Ishikawa (cell line): Measurements from ENCODE around the gene RMI2.

Experiments
- CEBPB ChIP-seq: IDR thresholded peaks from 2 replicates; pipeline ENCODE4 v1.6.1; 2012
- CREB1 ChIP-seq: IDR thresholded peaks from 2 replicates; pipeline ENCODE4 v1.6.1; 2012; ENCODE audit warnings: low read depth
- EGR1 ChIP-seq: IDR thresholded peaks from 2 replicates; pipeline ENCODE4 v1.6.1; 2012
- EP300 ChIP-seq: IDR thresholded peaks from 2 replicates; pipeline ENCODE4 v1.6.1; 2012; ENCODE audit warnings: borderline replicate concordance
- FOXM1 ChIP-seq: IDR thresholded peaks from 2 replicates; pipeline ENCODE4 v1.6.1; 2012; ENCODE audit warnings: low read depth, borderline replicate concordance
- MAX ChIP-seq: IDR thresholded peaks from 2 replicates; pipeline ENCODE4 v1.6.1; 2012
- NFIC ChIP-seq: IDR thresholded peaks from 2 replicates; pipeline ENCODE4 v1.6.1; 2012
- RAD21 ChIP-seq: IDR thresholded peaks from 2 replicates; pipeline ENCODE4 v1.6.1; 2012; ENCODE audit warnings: low read depth
- REST ChIP-seq: IDR thresholded peaks from 2 replicates; pipeline ENCODE4 v1.6.1; 2012; ENCODE audit warnings: low read depth, mild to moderate bottlenecking
- TAF1 ChIP-seq: IDR thresholded peaks from 2 replicates; pipeline ENCODE4 v1.6.1; 2012; ENCODE audit warnings: low read depth, mild to moderate bottlenecking
- TCF12 ChIP-seq: IDR thresholded peaks from 2 replicates; pipeline ENCODE4 v1.6.1; 2012; ENCODE audit warnings: low read depth
- TEAD4 ChIP-seq: IDR thresholded peaks from 2 replicates; pipeline ENCODE4 v1.6.1; 2012
- YY1 ChIP-seq: IDR thresholded peaks from 2 replicates; pipeline ENCODE4 v1.6.1; 2012; ENCODE audit warnings: low read depth
- ZBTB7A ChIP-seq: IDR thresholded peaks from 2 replicates; pipeline ENCODE4 v1.6.1; 2012; ENCODE audit warnings: low read depth
- TF ChIP-seq, protein P1 (sequence below): IDR thresholded peaks from 2 replicates; pipeline ENCODE4 v1.6.1; 2012

The RMI2 gene

GRCh38 chr16:11307639-11308492 lies 37.4 kb upstream of the RMI2 start:
- TF ChIP-seq MAX (no peak), FOXM1 (no peak), EP300 (no peak), CREB1 (no peak), TEAD4 (no peak), NFIC (no peak)

DNA sequence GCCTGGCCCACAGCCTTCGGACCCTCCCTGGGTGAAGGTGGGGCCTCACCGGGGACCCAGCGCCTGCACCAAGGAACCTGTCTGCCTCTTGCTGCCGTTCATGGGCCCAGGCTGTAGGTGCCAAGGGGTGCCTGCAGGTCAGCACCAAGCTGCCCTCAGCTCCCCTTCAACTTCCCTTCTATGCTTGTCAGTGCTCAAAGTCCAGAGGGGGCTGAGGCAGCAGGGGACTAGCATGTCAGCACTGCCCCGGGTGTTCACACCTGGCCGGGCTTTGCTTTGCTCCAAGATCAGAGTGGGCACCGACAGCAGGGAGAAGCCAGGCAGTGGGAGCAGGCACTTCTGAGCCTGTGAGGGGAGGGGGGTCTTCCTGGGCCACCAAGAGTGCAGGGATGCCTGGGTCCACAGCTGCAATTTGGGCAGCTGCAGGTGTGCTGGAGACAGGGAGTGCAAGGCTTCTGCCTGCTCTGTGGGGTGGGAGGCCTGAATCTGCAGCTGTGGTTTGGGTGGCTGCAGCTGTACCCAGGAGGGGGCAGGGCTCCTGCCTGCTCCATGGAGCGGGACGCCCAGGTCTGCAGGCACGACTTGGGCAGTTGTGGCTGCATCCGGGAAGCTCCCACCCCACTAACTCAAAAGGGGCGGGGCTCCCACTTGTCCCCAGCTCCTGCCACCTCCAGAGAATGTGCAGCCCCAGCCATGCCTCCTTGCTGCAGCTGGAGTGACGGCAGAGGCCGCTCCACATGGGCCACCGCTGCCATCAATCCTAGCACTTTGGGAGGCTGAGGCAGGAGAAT lies 36.6 kb upstream of the RMI2 start:
- peak; percentile 79 for TF ChIP-seq TCF12
- TF ChIP-seq TEAD4 = 0 out of 2 replicates have a peak, but pooled peaks have one; percentile 10
- 0 out of 2 replicates have a peak, but pooled peaks have one; percentile 44 for TF ChIP-seq EP300
- no peak for TF ChIP-seq CEBPB

DNA sequence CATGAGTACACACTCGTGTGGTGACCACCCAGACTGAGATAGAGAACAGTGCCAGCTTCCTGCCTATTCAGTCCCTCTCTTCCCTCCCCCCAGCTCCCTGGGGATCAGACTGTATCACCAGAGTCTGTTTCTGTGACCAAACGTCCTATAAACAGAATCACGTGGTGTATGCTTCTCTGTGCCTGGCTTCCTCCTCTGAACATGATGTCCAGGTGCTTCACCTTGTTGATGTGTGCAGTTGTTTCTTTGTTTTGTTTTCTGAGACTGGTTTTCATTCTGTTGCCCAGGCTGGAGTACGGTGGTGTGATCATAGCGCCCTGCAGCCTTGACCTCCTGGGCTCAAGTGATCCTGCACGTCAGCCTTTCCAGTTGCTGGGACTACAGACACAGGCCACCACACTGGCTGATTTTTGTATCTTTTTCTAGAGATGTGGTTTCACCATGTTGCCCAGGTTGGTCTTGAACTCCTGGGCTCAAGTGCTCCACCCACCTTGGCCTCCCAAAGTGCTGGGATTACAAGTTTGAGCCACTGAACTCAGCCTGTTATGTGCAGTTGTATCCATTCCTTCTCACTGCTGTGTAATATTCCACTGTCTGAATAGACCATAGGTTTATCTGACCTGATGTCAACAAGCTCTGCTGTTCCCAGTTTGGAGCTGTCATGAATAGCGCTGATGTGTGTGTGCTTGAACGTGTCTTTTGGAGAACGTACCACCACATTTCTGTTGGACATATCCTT lies 35.2 kb upstream of the RMI2 start:
- TF ChIP-seq, protein P1, sequence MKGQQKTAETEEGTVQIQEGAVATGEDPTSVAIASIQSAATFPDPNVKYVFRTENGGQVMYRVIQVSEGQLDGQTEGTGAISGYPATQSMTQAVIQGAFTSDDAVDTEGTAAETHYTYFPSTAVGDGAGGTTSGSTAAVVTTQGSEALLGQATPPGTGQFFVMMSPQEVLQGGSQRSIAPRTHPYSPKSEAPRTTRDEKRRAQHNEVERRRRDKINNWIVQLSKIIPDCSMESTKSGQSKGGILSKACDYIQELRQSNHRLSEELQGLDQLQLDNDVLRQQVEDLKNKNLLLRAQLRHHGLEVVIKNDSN = no peak
- no peak for TF ChIP-seq REST
- TF ChIP-seq YY1 = no peak
- TF ChIP-seq CREB1 = no peak
- no peak for TF ChIP-seq TAF1
- TF ChIP-seq TCF12 = no peak
- no peak for TF ChIP-seq MAX
- no peak for TF ChIP-seq EP300

DNA sequence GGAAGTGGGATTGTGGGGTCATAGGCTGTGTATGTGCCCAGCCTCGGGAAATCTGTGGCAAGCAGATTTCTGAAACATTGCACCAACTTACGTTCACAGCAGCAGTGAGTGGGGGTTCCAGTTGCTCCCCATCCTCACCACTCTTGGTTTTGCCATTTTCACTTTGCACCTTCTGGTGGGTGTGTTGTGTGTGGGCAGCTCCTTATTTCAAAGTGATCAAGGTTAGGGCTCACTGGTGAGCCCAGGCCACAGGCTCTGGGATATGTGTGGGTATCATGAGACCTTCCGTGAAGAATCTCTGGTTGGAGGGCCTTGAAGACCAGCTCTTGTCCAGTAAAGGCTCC lies 34.7 kb upstream of the RMI2 start:
- TF ChIP-seq ZBTB7A = no peak
- no peak for TF ChIP-seq TAF1
- no peak for TF ChIP-seq REST
- no peak for TF ChIP-seq EGR1
- no peak for TF ChIP-seq CREB1
- no peak for TF ChIP-seq FOXM1
- TF ChIP-seq YY1 = no peak
- TF ChIP-seq NFIC = no peak
- TF ChIP-seq RAD21 = no peak
- TF ChIP-seq, protein P1 = no peak
- no peak for TF ChIP-seq TEAD4
- TF ChIP-seq CEBPB = no peak
- no peak for TF ChIP-seq EP300
- no peak for TF ChIP-seq TCF12
- TF ChIP-seq MAX = no peak

GRCh38 chr16:11310997-11311561 lies 34.2 kb upstream of the RMI2 start:
- no peak for TF ChIP-seq CREB1
- no peak for TF ChIP-seq ZBTB7A
- TF ChIP-seq EGR1 = no peak
- TF ChIP-seq REST = no peak
- TF ChIP-seq TAF1 = no peak
- TF ChIP-seq NFIC = no peak
- TF ChIP-seq YY1 = no peak
- TF ChIP-seq RAD21 = no peak
- TF ChIP-seq, protein P1 = no peak
- no peak for TF ChIP-seq TEAD4
- TF ChIP-seq TCF12 = no peak
- TF ChIP-seq CEBPB = no peak
